ENCODE results near the gene FAM200B. TPM values are rescaled to one million over a fixed set of nuclear protein-coding genes. Genes with fewer than 3 reads are reported as not detected.
A peak's percentile ranks its signal among the peaks of the same experiment; 100 is the strongest.

The FAM200B gene
- total RNA-seq, 4 donors from 2014 or later, result 54.1 to 97.4 (median 72.7) TPM

- ATAC-seq, result no peak
- H3K27ac ChIP-seq, result peak overlapping the region; percentile 92 to 99 (median 98)
- H3K27me3 ChIP-seq, result no peaks in the 10 kb centered on the region
- WGBS, 2 donors (ENCODE audit: low coverage in 1 of 2), result 0% methylated on average over 7 of the region's 7 CpGs
- no peaks in the 10 kb centered on the region for H3K9me3 ChIP-seq
- TF ChIP-seq CTCF (IDR thresholded peaks at IDR 0.05) (no peak), EP300 (IDR thresholded peaks at IDR 0.05) (no peak), POLR2AphosphoS5 (IDR thresholded peaks at IDR 0.05) (no peak), POLR2A (IDR thresholded peaks at IDR 0.05) (no peak)
- peaks cover 12 to 77% (median 14%) of the 10 kb centered on the region in 3 donors for H3K4me1 ChIP-seq
- peak overlapping the region; percentile 80 to 99 for H3K4me3 ChIP-seq
- H3K36me3 ChIP-seq, result no peaks in the 10 kb centered on the region
Observed at GRCh38 chr4:15653864-15654592, 27.6 kb upstream of the FAM200B start.

- H3K27me3 ChIP-seq, result no peaks in the 10 kb centered on the region
- H3K4me3 ChIP-seq, result peak overlapping the region; percentile 80 to 99
- no peak for TF ChIP-seq POLR2A (IDR thresholded peaks at IDR 0.05)
- peak; percentile 77 for ATAC-seq
- no peaks in the 10 kb centered on the region for H3K9me3 ChIP-seq
- H3K36me3 ChIP-seq, result no peaks in the 10 kb centered on the region
- peaks cover 12 to 70% (median 14%) of the 10 kb centered on the region in 3 donors for H3K4me1 ChIP-seq
- H3K27ac ChIP-seq, result peak overlapping the region; percentile 92 to 99 (median 98)
- 0% methylated on average over 4 to 10 of the region's 66 CpGs for WGBS, 2 donors (ENCODE audit: low coverage in 1 of 2)
Observed at GRCh38 chr4:15654593-15655222, 26.9 kb upstream of the FAM200B start.

GRCh38 chr4:15655223-15656037 is 26.2 kb upstream of the FAM200B start, which contains the start of gene FBXL5:
FBXL5 (minus strand) TSS chr4:15655357; CDS start chr4:15655287, 70 bp downstream.
- H3K27ac ChIP-seq, result peak within 1 kb of the TSS; percentile 92 to 99 (median 98)
- peaks cover 6 to 63% (median 11%) of the 10 kb centered on the region in 3 donors for H3K4me1 ChIP-seq
- H3K36me3 ChIP-seq, result no peaks in the 10 kb centered on the region
- peak; percentile 93 for ATAC-seq
- H3K4me3 ChIP-seq, result peak within 1 kb of the TSS; percentile 80 to 99
- 20% methylated on average over 2 of the region's 85 CpGs; no CpG with 5 or more reads in 1 of the 2 donors for WGBS, 2 donors (ENCODE audit: low coverage in 1 of 2)
- H3K27me3 ChIP-seq, result no peaks in the 10 kb centered on the region
- peak; percentile 89 to 93 for TF ChIP-seq POLR2A (IDR thresholded peaks at IDR 0.05)
- TF ChIP-seq EP300 (IDR thresholded peaks at IDR 0.05), result no peak
- peak; percentile 80 for TF ChIP-seq POLR2AphosphoS5 (IDR thresholded peaks at IDR 0.05)
- peak in 1 of 4 experiments; percentile 8 for TF ChIP-seq CTCF (IDR thresholded peaks at IDR 0.05)
- H3K9me3 ChIP-seq, result no peaks in the 10 kb centered on the region

GRCh38 chr4:15656038-15656470 is 25.6 kb upstream of the FAM200B start:
- WGBS, 2 donors (ENCODE audit: low coverage in 1 of 2), result 44% methylated on average over 12 of the region's 12 CpGs; no CpG with 5 or more reads in 1 of the 2 donors
- no peak for TF ChIP-seq EP300 (IDR thresholded peaks at IDR 0.05)
- TF ChIP-seq CTCF (IDR thresholded peaks at IDR 0.05), result no peak
- TF ChIP-seq POLR2A (IDR thresholded peaks at IDR 0.05), result no peak
- TF ChIP-seq POLR2AphosphoS5 (IDR thresholded peaks at IDR 0.05), result no peak
- Histone ChIP-seq H3K27me3 (no peaks in the 10 kb centered on the region), H3K27ac (peak overlapping the region; percentile 92 to 99 (median 98)), H3K4me3 (peak overlapping the region; percentile 80 to 99), H3K9me3 (no peaks in the 10 kb centered on the region), H3K36me3 (no peaks in the 10 kb centered on the region), H3K4me1 (peaks cover 1 to 57% (median 8%) of the 10 kb centered on the region in 3 donors)
- ATAC-seq, result no peak

- H3K9me3 ChIP-seq, result no peaks in the 10 kb centered on the region
- H3K4me3 ChIP-seq, result no peak overlapping the region
- peaks cover 0 to 43% (median 0%) of the 10 kb centered on the region in 3 donors for H3K4me1 ChIP-seq
- no peaks in the 10 kb centered on the region for H3K36me3 ChIP-seq
- no peak for ATAC-seq
- no peaks in the 10 kb centered on the region for H3K27me3 ChIP-seq
- no peak overlapping the region for H3K27ac ChIP-seq
- no peak for TF ChIP-seq CTCF (IDR thresholded peaks at IDR 0.05)
- TF ChIP-seq POLR2A (IDR thresholded peaks at IDR 0.05), result no peak
- no peak for TF ChIP-seq EP300 (IDR thresholded peaks at IDR 0.05)
- TF ChIP-seq POLR2AphosphoS5 (IDR thresholded peaks at IDR 0.05), result no peak
Observed at GRCh38 chr4:15657366-15657765, 24.3 kb upstream of the FAM200B start.
